MM.1S (cell line): ENCODE results near the gene SH2D1A.

Source experiments
- CTCF ChIP-seq: fragments of 300-600 bp; sonication (generic); IDR thresholded peaks from 2 replicates; pipeline ENCODE4 v1.5.1; 2016; ENCODE audit warnings: antibody characterized with exemption, low read length, mixed read lengths
- EZH2phosphoT487 ChIP-seq: fragments of 300-600 bp; sonication (generic); IDR thresholded peaks from 2 replicates; pipeline ENCODE4 v1.6.1; 2018; ENCODE audit warnings: antibody characterized with exemption, low read length

- TF ChIP-seq CTCF (no peak), EZH2phosphoT487 (no peak)
These were observed 16.4 kb downstream of the SH2D1A start for GRCh38 chrX:124362761-124363160.
